Activated CD8-positive, alpha-beta memory T cell treated with anti-CD3 and anti-CD28 coated beads for 36 hours (primary cell): ENCODE measurements around the gene SYNGAP1. TPM values are rescaled to one million over a fixed set of nuclear protein-coding genes. Genes with fewer than 3 reads are reported as not detected.

Source experiments
- CTCF ChIA-PET: fragments of 350-600 bp; sonication (Branson Sonifier 250); formaldehyde crosslinking; loops from one replicate; lab custom pipeline; 2021; ENCODE audit warnings: antibody characterized with exemption; lab: Charles Lee
- POLR2A ChIA-PET: fragments of 350-600 bp; sonication (Branson Sonifier 250); formaldehyde crosslinking; loops from one replicate; lab custom pipeline; 2021; ENCODE audit warnings: antibody characterized with exemption; lab: Charles Lee
- total RNA-seq, 2 experiments: library from RNA; stranded (reverse); gene quantifications; one replicate each; pipeline ENCODE4 v1.2.3, GENCODE V29; 2021

The SYNGAP1 gene
- total RNA-seq, 2 experiments from 2014 or later: 23.8 to 24.9 TPM

DNA sequence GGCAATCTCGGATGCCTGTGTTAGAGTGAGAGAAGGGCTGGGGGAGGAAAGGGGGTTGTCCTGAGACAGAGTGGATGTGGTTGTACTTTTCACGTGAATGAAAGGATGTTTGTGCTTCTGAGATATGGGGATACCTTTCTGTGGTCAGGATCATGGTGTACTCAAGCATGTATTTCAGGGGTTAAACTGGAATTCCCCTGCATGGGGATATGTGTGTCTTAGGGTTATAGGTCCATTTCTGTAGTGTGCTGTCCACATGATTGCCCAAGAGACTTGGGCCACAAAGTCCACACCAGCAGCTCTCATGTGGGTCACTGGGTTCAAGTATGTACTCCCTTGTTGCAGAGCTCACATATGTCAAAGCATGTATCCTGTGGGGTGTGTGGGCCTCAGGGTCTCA lies 10.5 kb downstream of the SYNGAP1 start:
- POLR2A ChIA-PET: interaction anchor here (1.3 kb wide), 1 partner anchor 140 kb away, joined by 5 read pairs; no protein-coding TSS in a partner anchor
- CTCF ChIA-PET: interaction anchor here (1.0 to 2.0 kb wide), 8 partner anchors 12 to 458 kb away, joined by 3 to 8 read pairs (median 4); partner anchors contain the start of genes B3GALT4 and ZBTB9

GRCh38 chr6:33430991-33431879 lies 11.4 kb downstream of the SYNGAP1 start:
- ChIA-PET CTCF (interaction anchor here (0.6 to 2.0 kb wide), 9 partner anchors 12 to 459 kb away, joined by 3 to 8 read pairs (median 4); partner anchors contain the start of gene ZBTB9), POLR2A (interaction anchor here (0.5 to 1.3 kb wide), 4 partner anchors 23 to 148 kb away, joined by 3 to 7 read pairs (median 6); partner anchors contain the start of gene ZBTB9)

DNA sequence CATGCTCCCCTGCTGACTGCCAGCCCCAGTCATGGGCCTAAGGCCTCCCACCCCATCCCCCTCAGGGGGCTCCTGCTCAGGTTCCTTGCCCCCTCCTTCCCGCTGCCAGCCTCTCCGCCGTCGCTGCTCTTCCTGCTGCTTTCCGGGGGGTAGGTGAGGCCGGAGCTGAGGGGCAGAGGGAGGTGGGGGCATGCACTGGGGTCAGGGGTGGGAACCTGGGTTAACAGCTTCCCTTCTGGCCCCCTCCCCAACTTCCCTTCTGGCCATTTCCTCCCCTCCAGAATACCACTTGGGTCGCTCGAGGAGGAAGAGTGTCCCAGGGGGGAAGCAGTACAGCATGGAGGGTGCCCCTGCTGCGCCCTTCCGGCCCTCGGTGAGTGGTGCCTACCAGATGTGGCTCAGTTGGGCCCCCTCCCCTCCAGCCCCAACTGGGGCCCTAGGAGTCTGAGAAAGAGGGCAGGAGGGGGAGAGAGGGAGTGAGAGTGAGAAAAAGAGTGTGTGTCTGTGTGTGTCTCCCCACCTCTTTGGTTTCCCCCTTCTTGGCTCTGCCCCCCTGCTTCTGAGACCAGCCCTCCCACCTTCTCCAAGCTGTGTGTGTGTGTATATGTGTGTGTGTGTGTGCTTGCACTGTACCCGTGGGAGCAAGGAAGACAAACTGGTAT lies 12.1 kb downstream of the SYNGAP1 start:
- POLR2A ChIA-PET: interaction anchor here (0.5 to 0.7 kb wide), 2 partner anchors 130 to 147 kb away, joined by 7 read pairs; no protein-coding TSS in a partner anchor
- CTCF ChIA-PET: interaction anchor here (0.6 to 2.0 kb wide), 3 partner anchors 22 to 314 kb away, joined by 3 to 8 read pairs (median 5); partner anchors contain the start of gene ZBTB9

GRCh38 chr6:33432546-33432945 lies 12.7 kb downstream of the SYNGAP1 start:
- CTCF ChIA-PET: no interaction called here
- POLR2A ChIA-PET: no interaction called here

DNA sequence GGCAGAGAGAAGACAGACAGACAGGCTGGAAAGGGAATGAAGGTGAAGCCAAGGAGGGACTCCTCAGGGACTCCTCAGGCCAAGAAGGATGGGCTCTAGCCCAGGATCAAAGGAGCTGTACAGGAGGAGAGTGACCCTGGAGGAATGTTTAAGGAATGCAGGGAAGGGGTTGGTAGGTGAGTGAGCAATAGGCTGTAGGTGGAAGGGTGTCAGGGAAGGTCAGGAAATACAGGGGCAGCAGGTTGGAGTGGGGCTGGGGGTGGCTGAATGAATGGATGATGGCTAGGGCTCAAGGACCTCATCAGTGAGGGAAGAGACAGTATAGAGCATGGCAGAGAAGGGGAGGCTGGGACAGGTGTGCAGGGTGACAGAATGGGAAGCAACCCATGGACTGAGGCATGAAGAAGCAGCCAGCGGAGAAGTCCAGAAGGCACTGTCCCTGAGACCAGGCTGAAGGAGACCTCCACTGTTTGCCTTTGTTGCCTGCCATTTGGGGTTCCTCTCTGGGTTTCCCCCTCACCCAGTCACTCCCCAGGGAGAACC lies 13.2 kb downstream of the SYNGAP1 start:
- POLR2A ChIA-PET: no interaction called here
- CTCF ChIA-PET: no interaction called here

DNA sequence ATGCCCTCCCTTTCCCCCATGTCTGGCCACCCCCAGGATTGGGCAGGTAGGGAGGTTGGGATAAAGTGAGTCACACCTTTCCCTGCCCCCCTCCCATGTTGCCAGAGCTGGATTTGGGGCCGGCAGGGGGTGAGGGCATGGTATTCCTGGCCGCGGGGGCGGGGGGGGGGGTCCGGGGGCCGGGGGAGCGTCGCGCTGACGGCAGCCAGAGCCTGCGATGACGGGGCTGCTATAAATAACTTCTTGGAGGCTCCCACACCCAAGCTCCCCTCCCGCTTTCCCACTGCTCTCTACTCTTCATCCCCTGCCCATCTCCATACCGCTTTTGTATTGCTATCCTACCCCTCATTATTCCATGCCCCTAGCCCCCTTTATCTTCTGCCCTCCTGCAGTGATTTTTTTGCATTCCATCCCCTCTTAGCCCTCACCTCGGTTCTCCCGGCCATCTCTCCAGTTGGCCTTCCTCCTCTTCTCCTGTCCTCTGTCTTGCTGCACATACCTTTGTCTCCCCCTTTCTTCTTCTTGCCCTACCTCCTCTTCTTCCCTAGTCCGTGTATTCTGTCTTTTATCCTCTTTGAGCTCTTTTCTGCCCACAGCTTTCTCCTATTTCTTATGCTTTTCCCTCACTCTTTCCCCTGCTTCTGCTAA lies 13.8 kb downstream of the SYNGAP1 start:
- ChIA-PET POLR2A (no interaction called here), CTCF (no interaction called here)

DNA sequence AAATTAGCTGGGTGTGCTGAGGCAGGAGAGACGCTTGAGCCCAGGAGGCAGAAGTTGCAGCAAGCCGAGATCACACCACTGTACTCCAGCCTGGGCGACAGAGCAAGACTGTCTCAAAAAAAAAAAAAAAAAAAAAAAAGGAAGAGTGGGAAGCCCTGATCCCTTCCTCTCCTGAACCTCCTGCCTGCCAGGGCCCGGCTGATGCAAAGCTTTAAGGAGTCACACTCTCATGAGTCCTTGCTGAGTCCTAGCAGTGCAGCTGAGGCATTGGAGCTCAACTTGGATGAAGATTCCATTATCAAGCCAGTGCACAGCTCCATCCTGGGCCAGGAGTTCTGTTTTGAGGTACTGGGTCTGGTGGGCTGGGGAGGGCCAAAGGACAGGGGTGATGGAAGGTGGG lies 15.1 kb downstream of the SYNGAP1 start:
- POLR2A ChIA-PET: interaction anchor here (0.7 kb wide), 1 partner anchor 274 kb away, joined by 3 read pairs; no protein-coding TSS in a partner anchor

GRCh38 chr6:33437666-33438065 lies 17.8 kb downstream of the SYNGAP1 start:
- ChIA-PET CTCF (interaction anchor here (0.7 kb wide), 1 partner anchor 47 kb away, joined by 4 read pairs; no protein-coding TSS in a partner anchor), POLR2A (no interaction called here)

More for the DNA sequence above, 15.1 kb downstream of the SYNGAP1 start:
- CTCF ChIA-PET: interaction anchor here (0.7 to 1.8 kb wide), 3 partner anchors 150 to 481 kb away, joined by 3 to 6 read pairs (median 4); no protein-coding TSS in a partner anchor

GRCh38 chr6:33438978-33439594 lies 19.2 kb downstream of the SYNGAP1 start:
- ChIA-PET CTCF (interaction anchor here (1.3 kb wide), 1 partner anchor 11 kb away, joined by 4 read pairs; no protein-coding TSS in a partner anchor), POLR2A (no interaction called here)

GRCh38 chr6:33439956-33440648 lies 20.2 kb downstream of the SYNGAP1 start:
- ChIA-PET POLR2A (no interaction called here), CTCF (interaction anchor here (1.3 kb wide), 1 partner anchor 10 kb away, joined by 4 read pairs; no protein-coding TSS in a partner anchor)

GRCh38 chr6:33440649-33441309 lies 20.9 kb downstream of the SYNGAP1 start:
- CTCF ChIA-PET: no interaction called here
- POLR2A ChIA-PET: no interaction called here

GRCh38 chr6:33441457-33441856 lies 21.6 kb downstream of the SYNGAP1 start:
- ChIA-PET CTCF (no interaction called here), POLR2A (no interaction called here)

- CTCF ChIA-PET: no interaction called here
- POLR2A ChIA-PET: no interaction called here
Measured at GRCh38 chr6:33442283-33442682, 22.4 kb downstream of the SYNGAP1 start.

- POLR2A ChIA-PET: no interaction called here
- CTCF ChIA-PET: no interaction called here
Measured at GRCh38 chr6:33443025-33443424, 23.2 kb downstream of the SYNGAP1 start.

GRCh38 chr6:33443619-33444504 lies 24.0 kb downstream of the SYNGAP1 start:
- ChIA-PET POLR2A (no interaction called here), CTCF (no interaction called here)

GRCh38 chr6:33445119-33445603 lies 25.3 kb downstream of the SYNGAP1 start:
- POLR2A ChIA-PET: no interaction called here

More at GRCh38 chr6:33445119-33445603, 25.3 kb downstream of the SYNGAP1 start:
- CTCF ChIA-PET: interaction anchor here (0.5 kb wide), 1 partner anchor 121 kb away, joined by 3 read pairs; no protein-coding TSS in a partner anchor
